HG03521 (cell line): Measurements from ENCODE around the gene SLC4A5.

Source experiments
- ATAC-seq: cut with Tn5 transposase; IDR thresholded peaks from one replicate; pipeline ENCODE4 v1.9.1; 2021; ENCODE audit warnings: mild to moderate bottlenecking, moderate library complexity; ENCODE audit not compliant: unreplicated experiment

SLC4A5 gene, protein sequence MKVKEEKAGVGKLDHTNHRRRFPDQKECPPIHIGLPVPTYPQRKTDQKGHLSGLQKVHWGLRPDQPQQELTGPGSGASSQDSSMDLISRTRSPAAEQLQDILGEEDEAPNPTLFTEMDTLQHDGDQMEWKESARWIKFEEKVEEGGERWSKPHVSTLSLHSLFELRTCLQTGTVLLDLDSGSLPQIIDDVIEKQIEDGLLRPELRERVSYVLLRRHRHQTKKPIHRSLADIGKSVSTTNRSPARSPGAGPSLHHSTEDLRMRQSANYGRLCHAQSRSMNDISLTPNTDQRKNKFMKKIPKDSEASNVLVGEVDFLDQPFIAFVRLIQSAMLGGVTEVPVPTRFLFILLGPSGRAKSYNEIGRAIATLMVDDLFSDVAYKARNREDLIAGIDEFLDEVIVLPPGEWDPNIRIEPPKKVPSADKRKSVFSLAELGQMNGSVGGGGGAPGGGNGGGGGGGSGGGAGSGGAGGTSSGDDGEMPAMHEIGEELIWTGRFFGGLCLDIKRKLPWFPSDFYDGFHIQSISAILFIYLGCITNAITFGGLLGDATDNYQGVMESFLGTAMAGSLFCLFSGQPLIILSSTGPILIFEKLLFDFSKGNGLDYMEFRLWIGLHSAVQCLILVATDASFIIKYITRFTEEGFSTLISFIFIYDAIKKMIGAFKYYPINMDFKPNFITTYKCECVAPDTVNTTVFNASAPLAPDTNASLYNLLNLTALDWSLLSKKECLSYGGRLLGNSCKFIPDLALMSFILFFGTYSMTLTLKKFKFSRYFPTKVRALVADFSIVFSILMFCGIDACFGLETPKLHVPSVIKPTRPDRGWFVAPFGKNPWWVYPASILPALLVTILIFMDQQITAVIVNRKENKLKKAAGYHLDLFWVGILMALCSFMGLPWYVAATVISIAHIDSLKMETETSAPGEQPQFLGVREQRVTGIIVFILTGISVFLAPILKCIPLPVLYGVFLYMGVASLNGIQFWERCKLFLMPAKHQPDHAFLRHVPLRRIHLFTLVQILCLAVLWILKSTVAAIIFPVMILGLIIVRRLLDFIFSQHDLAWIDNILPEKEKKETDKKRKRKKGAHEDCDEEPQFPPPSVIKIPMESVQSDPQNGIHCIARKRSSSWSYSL

GRCh38 chr2:74343316-74343715 lies at the start of gene SLC4A5:
Gene SLC4A5, minus strand, starts transcription at chr2:74343416. Its CDS starts 28,393 bp downstream, at chr2:74315023.
- ATAC-seq, result no peak

- no peak for ATAC-seq
Measured at GRCh38 chr2:74392449-74392743, 49.2 kb upstream of the SLC4A5 start.

GRCh38 chr2:74391580-74392448 lies 48.6 kb upstream of the SLC4A5 start:
- ATAC-seq, result peak; percentile 66

DNA sequence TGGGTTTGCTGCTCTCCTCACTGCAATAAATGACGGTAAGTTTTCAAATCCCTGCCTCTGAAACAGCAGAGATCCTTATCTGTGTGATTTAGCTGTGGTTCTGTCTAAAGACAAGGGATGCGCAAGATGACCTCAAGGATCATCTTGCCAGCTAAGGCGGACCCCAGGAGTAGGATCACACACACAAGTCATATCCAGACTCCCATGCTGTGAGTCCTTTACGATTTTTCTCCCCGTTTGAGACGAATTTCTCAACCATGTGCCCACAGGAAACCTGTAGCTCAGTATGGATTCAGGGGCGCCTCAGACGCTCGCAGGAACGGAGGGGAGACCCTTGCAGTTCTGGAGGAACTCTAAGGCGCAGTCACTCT lies 48.0 kb upstream of the SLC4A5 start:
- ATAC-seq, result peak; percentile 19

DNA sequence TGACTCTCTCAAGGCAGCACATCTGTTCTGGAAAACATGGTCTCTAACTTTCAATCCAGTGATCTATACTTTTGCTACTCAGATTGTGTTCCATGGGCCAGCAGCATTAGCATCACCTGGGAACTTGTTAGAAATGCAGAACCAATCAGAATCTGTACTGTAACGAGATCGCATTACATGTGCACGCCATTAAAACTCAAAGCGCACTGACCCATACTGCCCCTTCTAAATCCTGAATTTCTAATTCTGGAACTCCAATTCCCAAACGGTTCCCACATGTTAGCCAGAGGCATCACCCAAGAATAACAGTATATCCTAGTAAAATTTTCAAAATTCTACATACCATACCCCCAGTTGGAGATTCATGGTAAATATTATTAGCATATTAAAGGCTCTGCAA lies 47.4 kb upstream of the SLC4A5 start:
- ATAC-seq, result no peak

DNA sequence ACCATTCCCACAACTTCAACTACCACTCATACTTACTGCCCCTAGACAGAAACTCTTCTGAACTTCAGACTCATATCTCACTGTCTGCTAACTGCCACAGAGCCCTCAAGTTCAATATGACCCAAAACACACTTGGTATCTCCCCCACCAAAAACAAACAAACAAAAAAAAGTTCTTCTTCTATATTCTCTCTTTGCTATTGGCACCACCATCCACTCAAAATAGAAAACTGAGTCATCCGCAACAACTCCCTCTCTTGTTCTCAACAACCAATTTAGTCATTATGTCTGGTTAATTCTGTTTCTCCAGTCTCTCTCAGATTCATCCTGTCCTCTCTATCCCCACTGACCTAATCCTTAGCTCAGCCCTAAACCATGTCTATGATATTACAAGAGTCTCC lies 44.1 kb upstream of the SLC4A5 start:
- no peak for ATAC-seq

DNA sequence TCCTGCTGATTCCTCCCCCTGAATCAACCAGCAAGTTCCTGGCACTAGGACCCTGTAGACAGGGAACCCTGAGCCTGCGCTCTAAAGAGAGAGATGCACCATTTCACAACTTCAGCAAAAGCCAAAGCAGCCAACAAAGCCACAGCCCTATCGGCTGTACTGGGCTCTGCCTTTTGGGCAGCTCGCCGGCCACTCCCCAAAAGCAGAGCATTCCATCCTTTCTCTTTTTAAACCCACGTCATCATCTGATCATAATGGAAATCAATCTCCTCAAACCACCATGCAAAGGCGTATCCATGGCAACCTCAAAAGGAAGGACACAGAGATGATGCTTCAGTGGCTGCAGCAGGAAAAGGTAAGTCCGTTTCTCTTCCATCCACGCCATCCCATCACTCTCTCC lies 42.2 kb upstream of the SLC4A5 start:
- no peak for ATAC-seq

- ATAC-seq, result no peak
Measured at GRCh38 chr2:74384051-74384450, 40.8 kb upstream of the SLC4A5 start.

GRCh38 chr2:74383254-74383653 lies 40.0 kb upstream of the SLC4A5 start:
- ATAC-seq, result no peak

- no peak for ATAC-seq
Measured at GRCh38 chr2:74381751-74382150, 38.5 kb upstream of the SLC4A5 start.

DNA sequence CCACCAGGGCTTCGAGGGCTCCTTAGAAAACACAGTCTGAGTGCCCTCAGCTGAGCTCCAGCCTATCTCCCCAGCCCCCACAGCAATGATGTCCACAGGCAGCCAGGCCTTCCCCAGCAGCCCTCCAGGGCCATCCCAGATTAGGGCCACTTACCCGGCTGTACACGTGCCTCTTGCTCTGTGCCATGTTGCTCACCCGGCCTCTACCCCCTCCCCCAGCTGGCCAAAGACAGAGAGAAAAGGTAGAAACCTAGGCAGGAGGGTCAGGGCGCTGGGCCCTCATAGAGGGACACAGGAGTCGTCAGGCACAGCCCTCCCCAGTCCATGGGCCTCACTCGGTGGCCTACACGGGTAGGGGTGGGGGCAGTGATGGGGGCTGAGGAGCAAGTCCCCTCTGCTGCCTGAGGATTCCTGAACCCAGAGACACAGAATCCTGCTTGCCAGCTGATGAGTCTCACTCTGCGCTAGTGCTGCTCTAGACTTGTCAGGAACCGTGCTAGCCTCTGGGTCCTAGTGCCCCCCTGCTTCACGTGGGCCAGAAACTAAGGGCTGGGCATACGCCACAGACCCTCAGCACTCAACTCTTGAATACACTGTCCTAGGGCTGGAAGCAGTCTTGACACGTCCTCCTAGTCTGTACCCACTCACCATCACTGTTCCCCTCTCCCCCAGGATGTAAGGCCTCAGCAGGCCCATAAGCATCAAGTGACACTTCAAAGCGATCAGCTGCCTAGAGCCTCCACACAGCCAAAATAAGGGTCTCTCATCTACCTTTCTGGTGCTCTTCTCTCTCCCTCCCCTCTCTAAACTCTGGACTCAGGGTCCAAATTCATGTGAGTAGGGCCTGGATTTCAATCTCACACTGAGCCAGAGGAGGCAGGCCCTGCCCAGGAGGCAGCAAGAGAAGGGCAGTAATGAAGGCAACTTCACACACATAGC lies 36.9 kb upstream of the SLC4A5 start, which contains the start of gene DCTN1:
DCTN1 (minus strand) TSS at position 461 of the 939 bp plus-strand sequence; CDS start at position 187, 274 bp downstream.
- ATAC-seq, result peak; percentile 58

DNA sequence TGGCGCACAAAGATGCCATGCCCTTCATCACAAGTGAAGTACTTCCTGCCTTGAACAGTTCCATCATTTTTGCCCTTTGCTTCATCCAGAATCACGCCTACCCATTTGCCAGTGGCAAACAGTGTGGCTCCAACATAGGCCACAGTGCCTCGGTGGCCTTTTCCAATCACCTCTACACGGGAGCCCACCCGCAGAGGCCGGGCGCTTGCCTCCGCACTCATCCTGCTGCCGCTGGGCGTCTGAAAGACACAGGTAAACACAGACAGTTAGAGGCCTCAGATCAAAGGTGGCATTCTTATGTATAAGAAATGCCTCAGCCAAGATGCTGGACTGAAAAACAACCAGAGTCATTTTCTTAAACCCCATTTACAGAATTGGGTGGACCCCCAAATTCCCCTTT lies 34.8 kb upstream of the SLC4A5 start:
- ATAC-seq, result no peak

GRCh38 chr2:74375838-74376237 lies 32.6 kb upstream of the SLC4A5 start:
- no peak for ATAC-seq

GRCh38 chr2:74374509-74375205 lies 31.4 kb upstream of the SLC4A5 start:
- ATAC-seq, result no peak

- ATAC-seq, result no peak
Measured at GRCh38 chr2:74373985-74374384, 30.8 kb upstream of the SLC4A5 start.

GRCh38 chr2:74373221-74373676 lies 30.0 kb upstream of the SLC4A5 start:
- no peak for ATAC-seq

DNA sequence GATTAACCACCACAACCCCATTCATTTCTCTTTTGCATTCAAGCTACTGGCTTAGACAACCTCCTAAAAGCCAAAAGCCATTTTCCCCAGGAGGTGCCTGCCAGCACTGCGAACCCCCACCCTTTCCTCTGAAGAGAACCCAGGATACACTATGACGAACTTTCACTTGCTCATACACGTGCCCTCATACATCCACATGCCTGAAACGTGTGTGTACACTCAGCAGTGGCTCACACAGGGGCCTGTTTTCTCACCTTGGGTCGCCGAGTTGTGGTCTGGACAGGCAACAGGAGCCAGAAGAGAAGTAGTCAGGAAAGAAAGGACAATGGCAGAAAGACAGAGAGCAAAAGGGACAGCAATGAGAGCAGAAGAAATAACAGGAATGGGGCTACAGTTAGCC lies 29.5 kb upstream of the SLC4A5 start:
- ATAC-seq, result no peak

- ATAC-seq, result no peak
Measured at GRCh38 chr2:74371421-74371820, 28.2 kb upstream of the SLC4A5 start.

GRCh38 chr2:74369976-74370375 lies 26.8 kb upstream of the SLC4A5 start:
- no peak for ATAC-seq
